ENCODE measurements around the gene KCTD20.

GRCh38 chr6:36519352-36519751, 76.6 kb downstream of the KCTD20 start:
- no peak for TF ChIP-seq EZH2 (IDR thresholded peaks at IDR 0.05)
- TF ChIP-seq POLR2AphosphoS5 (IDR thresholded peaks at IDR 0.05; ENCODE audit: borderline replicate concordance, low read depth, low read length), result no peak
- no peak for TF ChIP-seq FOXP2 (optimal IDR thresholded peaks at IDR 0.05; ENCODE audit: control extremely low read depth, extremely low read length, insufficient read depth)

Data from SK-N-MC (cell line).